HG03108 (cell line): ENCODE results near the gene CNTNAP4.

Experiments
- ATAC-seq: cut with Tn5 transposase; IDR thresholded peaks from one replicate; pipeline ENCODE4 v1.9.1; 2021; ENCODE audit warnings: moderate library complexity; ENCODE audit not compliant: unreplicated experiment

The CNTNAP4 gene

GRCh38 chr16:76576526-76576925 is 299.3 kb downstream of the CNTNAP4 start:
- ATAC-seq: no peak

- peak; percentile 77 for ATAC-seq
These were observed 299.8 kb downstream of the CNTNAP4 start for GRCh38 chr16:76577003-76577402.

- no peak for ATAC-seq
These were observed 302.2 kb downstream of the CNTNAP4 start for GRCh38 chr16:76579277-76579922.

GRCh38 chr16:76583466-76583865 is 306.3 kb downstream of the CNTNAP4 start:
- ATAC-seq: no peak

GRCh38 chr16:76583945-76584344 is 306.7 kb downstream of the CNTNAP4 start:
- no peak for ATAC-seq

GRCh38 chr16:76598498-76598897 is 321.3 kb downstream of the CNTNAP4 start:
- ATAC-seq: no peak

GRCh38 chr16:76607317-76607716 is 330.1 kb downstream of the CNTNAP4 start:
- no peak for ATAC-seq
